ENCODE data around the gene CDIP1. TPM values are rescaled to one million over a fixed set of nuclear protein-coding genes. Genes with fewer than 3 reads are reported as not detected.

CDIP1 gene
- total RNA-seq, 4 donors from 2014 or later, result 16.2 to 40.2 (median 24.0) TPM

GRCh38 chr16:4512473-4512872 is 26.1 kb downstream of the CDIP1 start:
- DNase-seq (ENCODE audit: low spot score in 2 of 2), result no peak
- TF ChIP-seq CTCF (IDR thresholded peaks at IDR 0.05) (no peak), POLR2A (IDR thresholded peaks at IDR 0.05) (no peak)
- WGBS, 2 donors, result 93 to 94% methylated on average over 7 to 10 of the region's 10 CpGs
- Histone ChIP-seq H3K36me3 (peaks cover 0 to 65% (median 29%) of the 10 kb centered on the region in 3 donors), H3K27me3 (no peaks in the 10 kb centered on the region), H3K4me1 (peaks cover 0 to 68% (median 25%) of the 10 kb centered on the region in 4 donors), H3K4me3 (no peak overlapping the region), H3K9me3 (no peaks in the 10 kb centered on the region), H3K27ac (peak overlapping the region in 2 of 4 donors; percentile 16 to 31)

GRCh38 chr16:4511441-4512082 is 27.0 kb downstream of the CDIP1 start:
- peak in 1 of 2 donors; percentile 31 for DNase-seq (ENCODE audit: low spot score in 2 of 2)
- TF ChIP-seq CTCF (IDR thresholded peaks at IDR 0.05) (peak; percentile 22 to 41 (median 30)), EP300 (IDR thresholded peaks at IDR 0.05) (no peak), POLR2A (IDR thresholded peaks at IDR 0.05) (no peak)
- Histone ChIP-seq H3K4me1 (peaks cover 0 to 67% (median 27%) of the 10 kb centered on the region in 4 donors), H3K27ac (peak overlapping the region in 1 of 4 donors; percentile 31), H3K36me3 (peaks cover 0 to 74% (median 34%) of the 10 kb centered on the region in 3 donors), H3K4me3 (no peak overlapping the region), H3K27me3 (no peaks in the 10 kb centered on the region), H3K9me3 (no peaks in the 10 kb centered on the region)
- 59 to 74% methylated on average over 8 to 9 of the region's 9 CpGs for WGBS, 2 donors

GRCh38 chr16:4510747-4511426 is 27.7 kb downstream of the CDIP1 start:
- WGBS, 2 donors, result 61 to 64% methylated on average over 14 of the region's 14 CpGs
- Histone ChIP-seq H3K27ac (peak overlapping the region in 1 of 4 donors; percentile 31), H3K4me3 (no peak overlapping the region), H3K27me3 (no peaks in the 10 kb centered on the region), H3K36me3 (peaks cover 0 to 76% (median 34%) of the 10 kb centered on the region in 3 donors), H3K4me1 (peaks cover 0 to 67% (median 28%) of the 10 kb centered on the region in 4 donors), H3K9me3 (no peaks in the 10 kb centered on the region)
- DNase-seq (ENCODE audit: low spot score in 2 of 2), result no peak
- no peak for TF ChIP-seq EP300 (IDR thresholded peaks at IDR 0.05)

- Histone ChIP-seq H3K36me3 (peaks cover 0 to 82% (median 34%) of the 10 kb centered on the region in 3 donors), H3K27me3 (no peaks in the 10 kb centered on the region), H3K4me3 (no peak overlapping the region), H3K4me1 (peaks cover 0 to 59% (median 26%) of the 10 kb centered on the region in 4 donors), H3K27ac (no peak overlapping the region), H3K9me3 (no peaks in the 10 kb centered on the region)
- DNase-seq (ENCODE audit: low spot score in 2 of 2), result no peak
- TF ChIP-seq EP300 (IDR thresholded peaks at IDR 0.05), result no peak
- no peak for TF ChIP-seq POLR2A (IDR thresholded peaks at IDR 0.05)
- no peak for TF ChIP-seq CTCF (IDR thresholded peaks at IDR 0.05)
- WGBS, 2 donors, result 69 to 86% methylated on average over 5 of the region's 5 CpGs
These were observed 28.4 kb downstream of the CDIP1 start for GRCh38 chr16:4510131-4510530.

- Histone ChIP-seq H3K27me3 (no peaks in the 10 kb centered on the region), H3K4me1 (peaks cover 0 to 52% (median 18%) of the 10 kb centered on the region in 4 donors), H3K36me3 (peaks cover 0 to 82% (median 34%) of the 10 kb centered on the region in 3 donors), H3K9me3 (no peaks in the 10 kb centered on the region), H3K27ac (no peak overlapping the region), H3K4me3 (no peak overlapping the region)
- no peak for TF ChIP-seq CTCF (IDR thresholded peaks at IDR 0.05)
- TF ChIP-seq POLR2A (IDR thresholded peaks at IDR 0.05), result no peak
- no peak for TF ChIP-seq EP300 (IDR thresholded peaks at IDR 0.05)
- 82 to 89% methylated on average over 8 of the region's 8 CpGs for WGBS, 2 donors
- no peak for DNase-seq (ENCODE audit: low spot score in 2 of 2)
These were observed 29.2 kb downstream of the CDIP1 start for GRCh38 chr16:4509420-4509819.
